H1 (cell line): ENCODE measurements around the gene SLC7A10. TPM values are rescaled to one million over a fixed set of nuclear protein-coding genes. Genes with fewer than 3 reads are reported as not detected.

Experiments used
- CTCF ChIA-PET: fragments of 300-600 bp; sonication (Branson Sonifier 250); formaldehyde crosslinking; loops from one replicate; lab custom pipeline; 2021; ENCODE audit not compliant: partially characterized antibody; lab: Charles Lee
- POLR2A ChIA-PET: fragments of 300-600 bp; sonication (Branson Sonifier 250); formaldehyde crosslinking; loops from one replicate; lab custom pipeline; 2021; ENCODE audit warnings: inconsistent platforms; ENCODE audit not compliant: partially characterized antibody; lab: Charles Lee
- DNase-seq, 2 experiments: peaks; one replicate each; pipeline versions ENCODE4 v3.0.0 to v3.0.0-alpha.2; 2010 to 2022; ENCODE audit warnings: low spot score in 2 of 2, low read depth in 1 of 2, mixed read lengths in 1 of 2
- FAIRE-seq: peaks from 2 replicates; lab custom pipeline; 2011; peaks lifted over from hg19 to GRCh38; lab: Jason Lieb, UNC
- H2AFZ ChIP-seq: 2 replicates; pipeline ENCODE4 v1.8.1; 2012; ENCODE audit warnings: low read length, inconsistent platforms
- H2AK5ac ChIP-seq: 2 replicates; pipeline ENCODE4 v1.6.1; 2013; ENCODE audit warnings: low read depth, low read length
- H2BK120ac ChIP-seq: replicated peaks from 2 replicates; pipeline ENCODE3; 2013; ENCODE audit warnings: low read depth, low read length, inconsistent platforms
- H2BK12ac ChIP-seq: 2 replicates; pipeline ENCODE4 v1.6.1; 2013; ENCODE audit warnings: low read depth, low read length
- H2BK15ac ChIP-seq: 2 replicates; pipeline ENCODE4 v1.6.1; 2013; ENCODE audit warnings: low read length
- H2BK20ac ChIP-seq: 2 replicates; pipeline ENCODE4 v1.6.1; 2013; ENCODE audit warnings: low read length
- H2BK5ac ChIP-seq: 2 replicates; pipeline ENCODE4 v1.6.1; 2013; ENCODE audit warnings: low read depth, low read length
- H3K14ac ChIP-seq: 2 replicates; pipeline ENCODE4 v1.6.1; 2013; ENCODE audit warnings: inconsistent platforms; ENCODE audit not compliant: insufficient read length
- H3K18ac ChIP-seq: 2 replicates; pipeline ENCODE4 v1.6.1; 2013; ENCODE audit warnings: low read length; ENCODE audit errors: extremely low read depth
- H3K23ac ChIP-seq: 2 replicates; pipeline ENCODE4 v1.6.1; 2013; ENCODE audit warnings: inconsistent platforms; ENCODE audit not compliant: insufficient read length
- H3K23me2 ChIP-seq: 2 replicates; pipeline ENCODE4 v1.6.1; 2013; ENCODE audit warnings: low read depth, low read length
- H3K27ac ChIP-seq: 2 replicates; pipeline ENCODE4 v1.6.1; 2011; ENCODE audit warnings: low read depth, low read length, inconsistent platforms
- H3K27me3 ChIP-seq, 4 experiments: replicated peaks in 1 of 4; 1 replicate in 1 of 4; 2 replicates in 3 of 4; pipeline versions ENCODE4 v1.6.1 to v1.8.1; 2011 to 2013; ENCODE audit warnings: low read length in 3 of 4, mild to moderate bottlenecking in 3 of 4, inconsistent platforms in 2 of 4, mixed read lengths in 2 of 4, moderate library complexity in 1 of 4; ENCODE audit not compliant: control insufficient read depth in 3 of 4, insufficient read depth in 3 of 4; ENCODE audit errors: extremely low read depth in 1 of 4
- H3K36me3 ChIP-seq, 4 experiments: 2 replicates each; pipeline versions ENCODE4 v1.6.1 to v1.8.1; 2011 to 2013; ENCODE audit warnings: mild to moderate bottlenecking in 4 of 4, low read length in 3 of 4, moderate library complexity in 2 of 4, control low read depth in 1 of 4, inconsistent platforms in 1 of 4; ENCODE audit not compliant: insufficient read depth in 4 of 4, control insufficient read depth in 2 of 4
- H3K4ac ChIP-seq: replicated peaks from 2 replicates; pipeline ENCODE3; 2013; ENCODE audit warnings: low read length, low read depth, mixed read lengths, inconsistent platforms; ENCODE audit not compliant: insufficient read length
- H3K4me1 ChIP-seq, 4 experiments: replicated peaks in 1 of 4; 1 replicate in 1 of 4; 2 replicates in 3 of 4; pipeline versions ENCODE4 v1.6.1 to v1.8.1; 2011 to 2013; ENCODE audit warnings: low read length in 3 of 4, inconsistent platforms in 2 of 4, mixed read lengths in 1 of 4; ENCODE audit not compliant: insufficient read depth in 4 of 4, control insufficient read depth in 3 of 4
- H3K4me2 ChIP-seq, 2 experiments: 2 replicates each; pipeline versions ENCODE4 v1.6.1 to v1.8.1; 2011 to 2013; ENCODE audit warnings: low read depth in 2 of 2, low read length in 2 of 2, control low read depth in 1 of 2, inconsistent platforms in 1 of 2, mild to moderate bottlenecking in 1 of 2; ENCODE audit not compliant: insufficient read depth in 1 of 2
- H3K4me3 ChIP-seq, 4 experiments: fragments of 200-600, 300-600 bp in 1 of 4; sonication (generic), shearing (Covaris generic), sonication (Bioruptor Twin) in 1 of 4; 2 replicates each; pipeline versions ENCODE4 v1.5.1 to v1.8.1; 2011 to 2016; ENCODE audit warnings: low read length in 4 of 4, low read depth in 3 of 4, control low read depth in 2 of 4, inconsistent platforms in 2 of 4, mild to moderate bottlenecking in 2 of 4, mixed read lengths in 1 of 4, moderate library complexity in 1 of 4; ENCODE audit not compliant: insufficient read depth in 2 of 4; ENCODE audit errors: extremely low read depth in 1 of 4
- H3K56ac ChIP-seq: replicated peaks from 2 replicates; pipeline ENCODE3; 2013; ENCODE audit warnings: low read depth, mild to moderate bottlenecking, mixed read lengths, low read length, inconsistent platforms; ENCODE audit not compliant: insufficient read length
- H3K79me1 ChIP-seq: 2 replicates; pipeline ENCODE4 v1.6.1; 2013; ENCODE audit warnings: low read depth, low read length, control low read depth
- H3K79me2 ChIP-seq, 2 experiments: 2 replicates each; pipeline versions ENCODE4 v1.6.1 to v1.8.1; 2012 to 2013; ENCODE audit warnings: low read length in 2 of 2, mild to moderate bottlenecking in 2 of 2, inconsistent platforms in 1 of 2; ENCODE audit not compliant: insufficient read depth in 2 of 2, control insufficient read depth in 1 of 2
- H3K9ac ChIP-seq, 4 experiments: replicated peaks in 1 of 4; 1 replicate in 1 of 4; 2 replicates in 3 of 4; pipeline versions ENCODE4 v1.6.1 to v1.8.1; 2011 to 2013; ENCODE audit warnings: low read depth in 3 of 4, low read length in 3 of 4, control low read depth in 2 of 4, mild to moderate bottlenecking in 2 of 4, moderate library complexity in 2 of 4, inconsistent platforms in 1 of 4; ENCODE audit errors: extremely low read depth in 1 of 4
- H3K9me3 ChIP-seq, 2 experiments: 2 replicates each; pipeline versions ENCODE4 v1.6.1 to v1.8.1; 2012 to 2013; ENCODE audit warnings: mild to moderate bottlenecking in 2 of 2, moderate library complexity in 2 of 2, control low read depth in 1 of 2, inconsistent platforms in 1 of 2, low read depth in 1 of 2, low read length in 1 of 2, mixed read lengths in 1 of 2; ENCODE audit not compliant: insufficient read depth in 2 of 2
- H4K20me1 ChIP-seq, 2 experiments: replicated peaks in 1 of 2; 2 replicates each; pipeline versions ENCODE3 to v1.8.1; 2011 to 2013; ENCODE audit warnings: inconsistent platforms in 2 of 2, low read length in 2 of 2, mild to moderate bottlenecking in 1 of 2; ENCODE audit not compliant: insufficient read depth in 2 of 2, control insufficient read depth in 1 of 2
- H4K5ac ChIP-seq: 2 replicates; pipeline ENCODE4 v1.6.1; 2013; ENCODE audit warnings: low read length, low read depth, mixed read lengths, inconsistent platforms; ENCODE audit not compliant: insufficient read length
- H4K8ac ChIP-seq: 2 replicates; pipeline ENCODE4 v1.8.0; 2013; ENCODE audit warnings: mild to moderate bottlenecking, moderate library complexity, low read length, inconsistent platforms; ENCODE audit not compliant: insufficient read depth; ENCODE audit errors: extremely low read depth
- H4K91ac ChIP-seq: replicated peaks from 2 replicates; pipeline ENCODE3; 2013; ENCODE audit warnings: low read length, mixed read lengths, inconsistent platforms; ENCODE audit not compliant: insufficient read length
- CEBPB ChIP-seq: IDR thresholded peaks from 2 replicates; pipeline ENCODE4 v1.6.1; 2012; ENCODE audit warnings: low read depth, low read length
- SIRT6 ChIP-seq: IDR thresholded peaks from one replicate; pipeline ENCODE4 v1.7.1; 2012; ENCODE audit warnings: low read length, inconsistent platforms
- WGBS, 2 experiments: shearing (Covaris generic) in 1 of 2; methylation state at CpG; one replicate each; pipeline versions ENCODE4 v1.1.6 to v1.1.7; 2013 to 2015; ENCODE audit warnings: low lambda C conversion rate in 2 of 2, mixed read lengths in 2 of 2, inconsistent platforms in 1 of 2, low coverage in 1 of 2, missing lambda C conversion rate in 1 of 2; ENCODE audit not compliant: insufficient replicate concordance in 2 of 2, insufficient coverage in 1 of 2, insufficient read length in 1 of 2; ENCODE audit errors: extremely low coverage in 1 of 2, missing lambda C conversion rate in 1 of 2; 5-methylcytosine and 5-hydroxymethylcytosine counted together
- polyA plus RNA-seq, 7 experiments: library from polyadenylated mRNA; depleted of rRNA in 3 of 7; stranded (reverse) in 5 of 7; unstranded in 2 of 7; fragments of >200 nt in 5 of 7; fragments of 200-250 nt in 2 of 7; gene quantifications; 1 replicate in 5 of 7; 2 replicates in 1 of 7; 4 replicates in 1 of 7; pipeline versions ENCODE4 v1.2.1 to v1.2.3, GENCODE V29; 2011 to 2013; ENCODE audit warnings: missing spikeins in 2 of 7, mixed read lengths in 2 of 7
- total RNA-seq: library from RNA; stranded (reverse); fragmentation: NEBNext Ultra II Directional; extraction: Animal tissue kit (Norgen Biotek cat#: 25700); gene quantifications from 2 replicates; pipeline ENCODE4 v1.2.1, GENCODE V29; 2021

The SLC7A10 gene
- total and polyA plus RNA-seq, 2 of the 8 experiments (the other 6 are each of a cell fraction or from before 2014, with no cell fraction given), result 3.7 to 7.1 TPM

DNA sequence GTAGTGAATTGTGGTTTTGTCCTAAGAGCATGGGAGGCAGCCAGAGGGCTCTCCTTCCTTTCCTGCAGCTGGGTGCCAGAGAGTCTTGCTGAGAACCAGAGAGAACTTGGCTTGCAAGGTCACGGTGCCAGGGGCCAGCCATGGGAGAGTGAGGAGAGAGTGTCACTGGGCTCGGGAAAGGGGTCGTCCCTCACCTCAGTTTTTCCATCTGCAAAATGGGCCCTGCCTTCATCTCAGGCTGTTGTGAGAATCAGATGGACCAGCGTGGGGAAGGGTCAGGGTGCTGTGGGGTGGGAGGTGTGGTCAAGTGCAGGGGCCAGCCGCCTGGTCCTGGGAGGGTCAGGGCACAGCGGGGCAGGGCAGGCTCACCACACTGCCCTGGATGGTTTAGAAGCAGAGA is 24.2 kb downstream of the SLC7A10 start:
- H3K4me1 ChIP-seq, result no peaks in the 10 kb centered on the region
- TF ChIP-seq CEBPB (no peak), SIRT6 (no peak)

More for the DNA sequence above, 24.2 kb downstream of the SLC7A10 start:
- Histone ChIP-seq H3K4me3 (no peak overlapping the region), H2AFZ (no peak overlapping the region), H3K14ac (no peak overlapping the region), H3K27ac (no peak overlapping the region), H3K79me2 (no peaks in the 10 kb centered on the region), H4K8ac (no peak overlapping the region), H3K23ac (no peak overlapping the region), H2AK5ac (no peak overlapping the region), H2BK12ac (no peak overlapping the region), H4K5ac (no peak overlapping the region), H2BK20ac (no peak overlapping the region), H3K18ac (no peak overlapping the region), H3K4ac (no peak overlapping the region), H2BK120ac (no peak overlapping the region), H3K56ac (no peak overlapping the region), H3K4me2 (no peak overlapping the region), H4K20me1 (peaks cover 4 to 11% of the 10 kb centered on the region in 2 experiments), H3K79me1 (peaks cover 3% of the 10 kb centered on the region; the same call in 1 of the 2 replicates), H3K23me2 (no peaks in the 10 kb centered on the region), H2BK15ac (no peak overlapping the region), H3K27me3 (no peaks in the 10 kb centered on the region), H4K91ac (no peak overlapping the region), H3K36me3 (peaks cover 0 to 22% (median 2%) of the 10 kb centered on the region in 4 experiments; a peak in 4 of 8 replicates), H3K9me3 (no peaks in the 10 kb centered on the region), H2BK5ac (no peak overlapping the region), H3K9ac (no peak overlapping the region)
- DNase-seq, result no peak
- ChIA-PET CTCF (interaction anchor here (0.9 to 1.4 kb wide), 4 partner anchors 10 to 30 kb away, joined by 3 to 4 read pairs (median 4); no protein-coding TSS in a partner anchor), POLR2A (no interaction called here)
- no peak for FAIRE-seq
- 92% methylated on average over 6 of the region's 6 CpGs; no CpG with 5 or more reads in 1 of the 2 experiments for WGBS, 2 experiments
